Measurements from ENCODE around the gene DYNC2H1.
"Not testable (repeated sequence)": the region's sequence is repeated elsewhere in the genome, so short reads cannot be mapped to it uniquely, and the experiment has no call there.

Gene DYNC2H1

DNA sequence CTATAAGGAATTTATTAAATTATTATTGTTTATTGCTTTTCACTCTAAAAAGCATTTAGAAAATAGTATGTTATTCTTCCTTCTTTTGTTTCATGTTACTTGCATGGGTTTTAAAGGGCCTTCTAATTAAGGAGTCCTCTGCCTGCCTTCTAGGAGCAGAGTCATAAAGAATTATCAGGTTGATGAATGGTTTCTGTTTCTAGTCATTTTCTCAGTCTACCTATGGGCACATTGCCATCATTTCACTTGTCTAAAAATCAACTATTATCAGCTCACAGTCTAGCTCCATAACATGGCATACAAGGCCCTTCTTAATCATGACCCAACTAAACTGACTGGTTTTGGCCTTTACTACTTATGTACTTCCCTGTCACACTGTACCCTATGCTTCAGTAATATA lies 16.2 kb downstream of the DYNC2H1 start:
- TF ChIP-seq, protein P1, sequence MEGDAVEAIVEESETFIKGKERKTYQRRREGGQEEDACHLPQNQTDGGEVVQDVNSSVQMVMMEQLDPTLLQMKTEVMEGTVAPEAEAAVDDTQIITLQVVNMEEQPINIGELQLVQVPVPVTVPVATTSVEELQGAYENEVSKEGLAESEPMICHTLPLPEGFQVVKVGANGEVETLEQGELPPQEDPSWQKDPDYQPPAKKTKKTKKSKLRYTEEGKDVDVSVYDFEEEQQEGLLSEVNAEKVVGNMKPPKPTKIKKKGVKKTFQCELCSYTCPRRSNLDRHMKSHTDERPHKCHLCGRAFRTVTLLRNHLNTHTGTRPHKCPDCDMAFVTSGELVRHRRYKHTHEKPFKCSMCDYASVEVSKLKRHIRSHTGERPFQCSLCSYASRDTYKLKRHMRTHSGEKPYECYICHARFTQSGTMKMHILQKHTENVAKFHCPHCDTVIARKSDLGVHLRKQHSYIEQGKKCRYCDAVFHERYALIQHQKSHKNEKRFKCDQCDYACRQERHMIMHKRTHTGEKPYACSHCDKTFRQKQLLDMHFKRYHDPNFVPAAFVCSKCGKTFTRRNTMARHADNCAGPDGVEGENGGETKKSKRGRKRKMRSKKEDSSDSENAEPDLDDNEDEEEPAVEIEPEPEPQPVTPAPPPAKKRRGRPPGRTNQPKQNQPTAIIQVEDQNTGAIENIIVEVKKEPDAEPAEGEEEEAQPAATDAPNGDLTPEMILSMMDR (IDR thresholded peaks at IDR 0.05), result no peak
- Histone ChIP-seq H3K4me1 (ENCODE audit: control insufficient read depth in 1 of 2, insufficient read depth in 1 of 2, low read depth in 1 of 2, low read length in 1 of 2) (no peaks in the 10 kb centered on the region), H3K27me3 (no peaks in the 10 kb centered on the region), H3K9me3 (no peaks in the 10 kb centered on the region), H3K4me3 (ENCODE audit: low read depth in 1 of 2, low read length in 1 of 2) (no peak overlapping the region), H3K27ac (no peak overlapping the region), H3K36me3 (no peaks in the 10 kb centered on the region)

DNA sequence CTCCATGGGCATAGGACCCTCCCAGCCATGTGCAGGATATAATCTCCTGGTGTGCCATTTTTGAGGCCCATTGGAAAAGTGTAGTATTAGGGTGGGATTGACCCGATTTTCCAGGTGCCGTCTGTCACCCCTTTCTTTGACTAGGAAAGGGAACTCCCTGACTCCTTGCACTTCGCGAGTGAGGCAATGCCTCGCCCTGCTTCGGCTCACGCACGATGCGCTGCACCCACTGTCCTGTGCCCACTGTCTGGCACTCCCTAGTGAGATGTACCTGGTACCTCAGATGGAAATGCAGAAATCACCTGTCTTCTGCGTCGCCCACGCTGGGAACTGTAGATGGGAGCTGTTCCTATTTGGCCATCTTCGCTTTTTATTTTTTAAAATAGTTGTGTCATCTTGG lies 32.8 kb downstream of the DYNC2H1 start:
- H3K27me3 ChIP-seq; H3K4me3 ChIP-seq (ENCODE audit: low read depth in 1 of 2, low read length in 1 of 2); H3K36me3 ChIP-seq; H3K9me3 ChIP-seq; H3K27ac ChIP-seq; H3K4me1 ChIP-seq (ENCODE audit: control insufficient read depth in 1 of 2, insufficient read depth in 1 of 2, low read depth in 1 of 2, low read length in 1 of 2): not testable (repeated sequence)

DNA sequence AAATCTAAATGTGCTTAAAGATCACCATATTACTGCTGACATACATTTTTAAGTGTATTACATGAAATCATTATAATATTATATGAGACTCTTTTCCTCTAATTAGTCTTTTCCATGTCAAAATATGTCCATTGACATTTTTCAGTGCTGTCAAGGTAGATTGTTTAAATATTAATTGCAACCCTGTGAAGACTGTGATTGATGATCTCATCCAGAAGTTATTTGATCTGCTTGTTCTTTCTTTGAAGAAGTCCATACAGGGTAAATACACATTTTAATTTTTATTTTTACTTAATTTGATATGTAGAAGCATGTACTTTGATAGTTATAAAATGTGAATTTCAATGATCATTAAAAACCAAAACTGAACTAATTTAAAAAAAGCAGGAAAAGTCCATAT lies 38.4 kb downstream of the DYNC2H1 start:
- H3K4me1 ChIP-seq (ENCODE audit: control insufficient read depth in 1 of 2, insufficient read depth in 1 of 2, low read depth in 1 of 2, low read length in 1 of 2), result no peaks in the 10 kb centered on the region
- H3K27me3 ChIP-seq, result no peaks in the 10 kb centered on the region
- H3K9me3 ChIP-seq, result no peaks in the 10 kb centered on the region
- H3K36me3 ChIP-seq, result no peaks in the 10 kb centered on the region
- TF ChIP-seq, protein P1 (IDR thresholded peaks at IDR 0.05), result no peak
- H3K27ac ChIP-seq, result no peak overlapping the region
- no peak overlapping the region for H3K4me3 ChIP-seq (ENCODE audit: low read depth in 1 of 2, low read length in 1 of 2)

DNA sequence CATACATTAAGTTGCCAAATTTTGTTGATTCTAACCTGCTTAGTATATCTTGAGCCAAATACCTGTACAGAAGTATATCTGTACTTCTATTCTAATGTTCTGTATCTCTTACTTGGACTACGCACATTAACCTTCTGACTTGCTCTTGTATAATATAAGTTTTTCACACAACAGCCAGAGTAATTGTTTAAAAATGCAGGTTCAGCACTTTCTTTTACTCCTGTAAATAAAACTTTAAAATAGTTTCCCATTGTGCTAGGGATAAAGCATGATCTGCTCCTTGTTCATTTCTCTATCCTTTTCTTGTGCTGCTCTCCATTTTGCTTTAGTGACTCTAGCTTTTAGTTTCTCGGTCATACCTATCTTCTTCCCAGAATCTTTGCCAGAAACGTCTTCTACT lies 48.3 kb downstream of the DYNC2H1 start:
- no peaks in the 10 kb centered on the region for H3K9me3 ChIP-seq
- no peaks in the 10 kb centered on the region for H3K27me3 ChIP-seq
- no peaks in the 10 kb centered on the region for H3K4me1 ChIP-seq (ENCODE audit: control insufficient read depth in 1 of 2, insufficient read depth in 1 of 2, low read depth in 1 of 2, low read length in 1 of 2)
- no peak overlapping the region for H3K27ac ChIP-seq
- no peak overlapping the region for H3K4me3 ChIP-seq (ENCODE audit: low read depth in 1 of 2, low read length in 1 of 2)
- no peaks in the 10 kb centered on the region for H3K36me3 ChIP-seq
- TF ChIP-seq, protein P1 (IDR thresholded peaks at IDR 0.05), result no peak

DNA sequence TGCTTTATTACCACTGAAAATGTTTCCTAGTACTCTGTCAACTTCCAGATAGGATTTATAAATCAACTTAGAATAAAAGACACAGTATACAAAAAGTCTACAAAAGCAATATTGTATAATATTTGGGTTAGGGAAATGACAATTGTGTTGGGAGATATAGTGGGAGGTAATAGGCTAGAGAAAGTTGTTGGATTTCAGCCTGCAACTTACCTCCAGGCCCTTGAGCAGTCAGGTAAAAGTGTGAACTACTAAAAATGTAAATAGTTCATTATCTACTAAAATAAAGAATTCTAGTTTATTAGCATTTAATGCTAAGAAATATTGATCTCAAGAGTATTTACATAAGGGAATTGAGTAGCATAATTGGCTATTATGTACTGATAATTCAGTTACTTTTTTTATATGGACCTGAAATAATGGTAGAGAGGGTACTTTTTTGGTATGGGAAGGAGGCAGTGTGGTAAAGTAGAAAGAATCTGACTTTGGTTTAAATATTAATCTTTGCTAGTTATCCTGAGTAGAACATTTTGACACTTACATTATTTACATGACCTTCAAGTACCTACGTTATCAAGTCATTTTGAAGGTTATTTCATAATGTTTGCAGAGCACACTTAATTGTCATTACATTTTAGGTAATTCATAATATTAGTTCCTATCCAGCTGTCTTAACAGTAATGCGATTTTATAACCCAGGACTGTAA lies 55.0 kb downstream of the DYNC2H1 start:
- Histone ChIP-seq H3K9me3 (no peaks in the 10 kb centered on the region), H3K4me3 (ENCODE audit: low read depth in 1 of 2, low read length in 1 of 2) (no peak overlapping the region), H3K27me3 (no peaks in the 10 kb centered on the region), H3K27ac (no peak overlapping the region), H3K4me1 (ENCODE audit: control insufficient read depth in 1 of 2, insufficient read depth in 1 of 2, low read depth in 1 of 2, low read length in 1 of 2) (no peaks in the 10 kb centered on the region), H3K36me3 (no peaks in the 10 kb centered on the region)
- TF ChIP-seq, protein P1 (IDR thresholded peaks at IDR 0.05), result no peak

DNA sequence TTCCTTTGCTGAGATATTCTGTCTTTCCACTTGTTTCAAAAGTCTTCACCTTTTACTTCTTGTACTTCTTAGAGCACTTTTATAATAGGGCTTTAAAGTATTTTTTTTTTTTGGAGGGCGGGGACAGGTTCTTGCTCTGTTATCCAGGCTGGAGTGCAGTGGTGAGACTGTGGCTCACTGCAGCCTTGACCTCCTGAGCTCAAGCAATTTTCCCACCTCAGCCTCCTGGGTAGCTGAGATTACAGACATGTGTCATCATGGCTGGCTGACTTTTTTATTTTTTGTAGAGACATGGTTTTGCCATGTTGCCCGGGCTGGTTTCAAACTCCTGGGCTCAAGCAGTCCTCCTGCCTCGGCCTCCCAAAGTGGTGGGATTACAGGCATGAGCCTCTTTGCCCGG lies 57.9 kb downstream of the DYNC2H1 start:
- TF ChIP-seq, protein P1 (IDR thresholded peaks at IDR 0.05), result no peak
- no peaks in the 10 kb centered on the region for H3K9me3 ChIP-seq

More for the DNA sequence above, 57.9 kb downstream of the DYNC2H1 start:
- Histone ChIP-seq H3K4me1 (ENCODE audit: control insufficient read depth in 1 of 2, insufficient read depth in 1 of 2, low read depth in 1 of 2, low read length in 1 of 2) (no peaks in the 10 kb centered on the region), H3K36me3 (no peaks in the 10 kb centered on the region), H3K4me3 (ENCODE audit: low read depth in 1 of 2, low read length in 1 of 2) (no peak overlapping the region), H3K27me3 (no peaks in the 10 kb centered on the region), H3K27ac (no peak overlapping the region)

All from neutrophil (primary cell).